GM19043 (cell line): ENCODE results near the gene PYGM.

Experiments
- ATAC-seq: cut with Tn5 transposase; IDR thresholded peaks from one replicate; pipeline ENCODE4 v1.9.1; 2021; ENCODE audit warnings: low read depth; ENCODE audit not compliant: unreplicated experiment

The PYGM gene

DNA sequence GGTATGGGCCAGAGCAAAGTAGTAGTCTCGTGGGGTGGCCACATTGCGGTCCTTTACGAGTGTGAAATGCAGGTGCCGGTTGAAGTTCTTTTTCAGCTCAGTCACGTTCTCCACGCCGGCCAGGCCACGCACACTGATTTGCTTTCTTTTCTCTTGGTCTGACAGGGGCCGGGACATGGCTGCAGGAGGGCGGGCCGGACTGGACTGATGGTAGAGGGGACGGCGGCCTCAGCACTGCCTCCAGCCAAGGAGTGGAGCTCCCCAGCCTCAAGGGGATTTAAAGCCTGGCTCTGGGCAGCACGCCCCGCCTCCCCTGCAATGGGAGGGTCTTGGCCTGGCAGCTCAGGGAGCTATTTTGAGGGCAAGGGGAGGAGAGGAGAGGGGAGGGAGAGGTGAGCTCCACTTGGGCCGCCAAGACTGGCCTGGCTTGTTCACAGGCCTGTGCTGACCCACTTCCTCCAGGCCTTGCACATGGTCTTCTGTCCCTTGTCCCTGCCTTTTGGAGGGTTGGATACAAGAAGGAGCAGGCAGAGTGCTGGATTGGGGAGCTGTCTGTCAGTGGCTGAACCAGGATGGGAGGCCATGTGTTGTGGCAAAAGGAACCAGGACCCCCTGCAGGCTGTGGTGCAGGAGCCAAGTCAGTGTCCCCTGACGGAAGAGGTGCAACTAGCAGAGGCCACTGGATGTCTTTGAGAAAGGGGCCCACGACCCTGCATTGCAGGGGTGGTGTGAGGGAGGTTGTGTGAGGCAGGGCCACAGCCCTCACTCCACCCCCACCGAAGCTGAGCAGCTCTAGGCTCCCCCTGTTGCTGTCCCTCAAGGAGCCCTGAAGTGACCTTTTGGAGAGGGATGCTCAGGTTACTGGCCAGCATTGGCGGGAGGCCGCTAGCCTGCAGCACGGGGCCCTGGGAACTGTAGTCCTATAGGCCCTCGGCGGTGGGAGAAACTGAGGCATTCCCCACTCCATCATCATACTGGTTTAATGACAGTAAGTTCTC, at the start of gene PYGM:
PYGM (minus strand) TSS at position 253 of the 998 bp plus-strand sequence; CDS start at position 177, 76 bp downstream.
- no peak for ATAC-seq

GRCh38 chr11:64805481-64805880, 45.7 kb upstream of the PYGM start:
- no peak for ATAC-seq

DNA sequence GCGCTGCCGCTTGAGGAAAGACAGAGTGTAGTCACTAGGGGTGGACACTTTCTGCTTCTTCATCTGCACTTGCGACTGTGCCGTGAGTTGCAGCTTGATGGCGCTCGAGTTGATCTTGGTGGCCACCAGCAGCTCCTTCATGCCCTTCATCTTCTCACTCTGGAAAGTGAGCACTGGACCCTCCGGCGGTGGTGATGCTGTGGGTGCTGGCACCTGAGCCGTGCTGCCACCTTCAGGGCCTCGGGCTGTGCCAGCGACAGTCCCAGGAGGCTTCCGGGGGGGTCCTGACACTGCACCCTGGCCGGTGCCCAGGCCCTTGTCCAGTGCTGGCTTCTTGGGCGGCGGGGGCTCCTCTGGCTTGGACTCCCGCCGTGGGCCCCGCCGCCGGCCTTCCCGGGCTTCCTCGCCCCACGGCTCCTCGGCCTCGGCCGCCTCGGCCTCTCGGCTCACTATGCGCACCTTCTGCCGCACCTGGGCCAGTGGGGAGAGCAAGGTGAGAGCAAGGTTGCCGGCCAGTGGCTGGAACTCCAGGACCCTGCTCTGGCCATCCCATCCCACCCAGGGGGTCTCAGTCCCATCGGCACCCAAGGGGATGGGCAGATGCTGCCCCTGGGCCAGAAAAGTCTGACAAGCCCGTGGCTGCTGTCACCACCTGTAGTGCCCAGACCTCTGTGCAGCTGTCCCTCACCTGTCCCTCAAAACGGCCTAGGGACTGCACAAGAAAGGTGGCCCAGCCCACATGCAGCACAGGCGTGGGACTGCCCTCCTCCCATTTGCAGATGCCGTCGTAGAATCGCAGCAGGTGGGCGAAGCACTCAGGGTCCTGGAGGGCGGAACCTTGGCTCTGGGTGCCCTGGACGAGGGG, 44.8 kb upstream of the PYGM start:
- ATAC-seq, result no peak

- no peak for ATAC-seq
Measured at GRCh38 chr11:64803846-64804345, 44.1 kb upstream of the PYGM start.

DNA sequence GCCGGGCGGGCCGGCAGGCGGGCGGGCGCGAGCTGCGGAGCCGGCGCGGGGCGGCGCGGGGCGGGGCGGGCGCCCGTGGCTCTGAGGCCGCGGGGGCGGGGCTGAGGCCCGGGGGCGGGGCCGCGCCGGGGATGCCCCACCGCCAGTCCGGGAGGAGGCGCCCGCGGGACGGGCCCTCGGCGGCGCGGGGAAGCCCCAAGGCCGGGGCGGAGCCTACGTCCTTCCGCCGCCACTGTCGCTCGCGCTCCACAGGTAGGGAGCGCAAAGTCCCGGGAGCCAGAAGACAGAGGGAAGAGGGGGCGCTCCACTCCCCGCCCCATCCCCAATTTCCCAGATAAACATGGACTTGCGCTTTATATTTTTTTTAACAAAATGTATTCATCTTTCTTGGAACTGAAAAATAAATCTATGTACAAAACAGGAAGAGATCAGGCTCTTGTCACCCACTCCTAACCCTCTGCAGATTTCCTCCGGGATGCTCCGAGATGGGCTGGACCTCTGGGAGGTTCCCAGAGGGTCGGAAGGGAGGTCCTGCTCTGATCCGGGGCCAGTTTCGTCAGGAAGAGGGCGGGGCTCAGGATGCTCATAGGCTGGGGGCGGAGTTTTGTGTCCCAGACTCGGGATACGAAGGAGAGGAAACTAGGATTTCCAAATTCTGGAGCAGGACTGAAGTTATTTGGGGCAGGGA, 43.5 kb upstream of the PYGM start, which contains the start of gene MAP4K2:
MAP4K2 (minus strand) TSS at position 57 of the 688 bp plus-strand sequence. CDS start 65 bp downstream, outside the sequence.
- ATAC-seq, result no peak

DNA sequence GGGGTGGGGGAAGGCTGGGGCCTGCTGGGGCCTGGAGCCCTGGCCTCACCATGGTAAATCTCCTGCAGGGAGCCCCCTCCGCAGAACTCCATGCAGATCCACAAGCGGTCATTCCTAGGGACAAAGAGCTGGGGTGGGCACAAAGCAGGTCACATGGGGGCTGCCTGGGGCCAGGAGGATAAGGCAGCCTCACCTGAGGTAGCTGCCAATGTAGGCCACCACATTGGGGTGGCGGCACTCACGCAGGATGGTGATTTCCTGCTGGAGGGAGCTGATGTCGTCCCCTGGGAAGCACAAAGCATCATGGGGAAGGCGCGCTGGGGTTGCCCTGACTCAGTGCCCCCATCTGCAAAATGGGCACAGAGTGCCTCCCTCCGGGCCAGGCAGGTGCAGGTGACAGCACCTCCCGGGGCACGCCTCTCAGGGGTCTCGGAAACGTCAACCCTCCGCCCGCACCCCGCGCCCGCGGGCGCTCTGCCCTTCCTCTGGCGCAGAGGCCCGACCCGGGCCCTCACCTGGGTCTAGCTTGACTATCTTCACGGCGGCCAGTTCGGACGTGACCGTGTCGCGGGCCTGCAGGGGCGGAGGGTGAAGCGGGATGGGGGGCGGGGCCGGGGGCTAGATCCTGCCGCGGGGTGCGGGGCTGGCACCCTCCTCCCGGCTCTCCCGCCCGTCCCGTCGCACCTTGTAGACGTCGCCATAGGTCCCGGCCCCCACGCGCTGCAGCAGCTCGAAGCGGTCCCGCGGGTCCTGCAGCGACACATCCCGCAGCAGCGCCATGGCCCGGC, 42.8 kb upstream of the PYGM start:
- ATAC-seq, result no peak

- no peak for ATAC-seq
Measured at GRCh38 chr11:64801561-64802369, 42.0 kb upstream of the PYGM start.

DNA sequence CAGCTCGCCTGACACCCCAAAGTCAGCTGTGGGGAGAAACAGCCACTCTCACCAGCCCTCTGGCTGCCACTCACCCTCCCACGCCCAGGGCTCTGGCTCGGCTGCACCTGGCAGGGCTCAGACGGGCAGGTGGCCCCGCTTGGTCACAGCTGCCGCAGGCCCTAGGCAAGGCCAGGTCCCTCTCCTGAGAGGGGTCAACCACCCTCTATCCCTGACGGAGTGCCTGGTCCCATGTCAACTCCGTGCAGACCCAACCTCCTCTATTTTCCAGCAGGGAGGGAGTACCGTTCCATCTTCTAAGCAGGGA, 41.3 kb upstream of the PYGM start:
- ATAC-seq, result no peak

- ATAC-seq, result no peak
Measured at GRCh38 chr11:64800303-64801157, 40.8 kb upstream of the PYGM start.

- no peak for ATAC-seq
Measured at GRCh38 chr11:64799623-64800302, 40.0 kb upstream of the PYGM start.

DNA sequence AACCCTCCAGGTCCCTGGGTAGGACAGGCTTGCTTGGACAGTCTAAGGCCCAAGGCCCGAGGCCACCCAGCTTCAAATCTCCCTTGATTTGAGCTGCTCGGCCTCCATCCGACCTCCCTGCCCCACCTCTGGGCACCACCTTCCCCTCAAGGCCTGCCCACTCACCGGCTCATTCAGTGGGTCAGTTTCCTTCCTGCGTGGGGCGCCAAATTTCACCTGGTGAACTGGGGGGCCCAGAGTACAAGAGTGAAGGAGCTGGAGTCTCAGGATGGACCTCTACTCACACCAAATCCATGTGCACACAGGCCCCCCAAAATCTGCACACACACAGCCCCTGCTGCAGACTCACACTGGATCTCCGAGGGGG, 39.5 kb upstream of the PYGM start:
- no peak for ATAC-seq

GRCh38 chr11:64796757-64797541, 37.2 kb upstream of the PYGM start:
- no peak for ATAC-seq

- no peak for ATAC-seq
Measured at GRCh38 chr11:64796047-64796756, 36.4 kb upstream of the PYGM start.

DNA sequence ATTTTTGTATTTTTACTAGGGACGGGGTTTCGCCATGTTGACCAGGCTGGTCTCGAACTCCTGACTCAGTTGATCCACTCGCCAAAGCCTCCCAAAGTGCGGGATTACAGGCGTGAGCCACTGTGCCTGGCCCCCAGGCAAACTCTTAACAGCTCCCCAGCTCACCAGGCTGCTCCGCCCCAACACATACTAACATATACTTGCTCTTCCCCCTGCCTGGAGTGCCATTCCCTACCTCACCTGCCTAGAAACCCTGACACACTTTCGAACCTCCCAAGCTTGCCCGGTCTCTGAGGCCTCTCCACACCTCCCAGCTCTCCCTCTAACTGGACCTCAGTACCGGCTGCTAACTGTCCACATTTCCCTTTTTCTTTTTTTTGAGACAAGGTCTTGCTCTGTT, 34.8 kb upstream of the PYGM start:
- ATAC-seq, result no peak

DNA sequence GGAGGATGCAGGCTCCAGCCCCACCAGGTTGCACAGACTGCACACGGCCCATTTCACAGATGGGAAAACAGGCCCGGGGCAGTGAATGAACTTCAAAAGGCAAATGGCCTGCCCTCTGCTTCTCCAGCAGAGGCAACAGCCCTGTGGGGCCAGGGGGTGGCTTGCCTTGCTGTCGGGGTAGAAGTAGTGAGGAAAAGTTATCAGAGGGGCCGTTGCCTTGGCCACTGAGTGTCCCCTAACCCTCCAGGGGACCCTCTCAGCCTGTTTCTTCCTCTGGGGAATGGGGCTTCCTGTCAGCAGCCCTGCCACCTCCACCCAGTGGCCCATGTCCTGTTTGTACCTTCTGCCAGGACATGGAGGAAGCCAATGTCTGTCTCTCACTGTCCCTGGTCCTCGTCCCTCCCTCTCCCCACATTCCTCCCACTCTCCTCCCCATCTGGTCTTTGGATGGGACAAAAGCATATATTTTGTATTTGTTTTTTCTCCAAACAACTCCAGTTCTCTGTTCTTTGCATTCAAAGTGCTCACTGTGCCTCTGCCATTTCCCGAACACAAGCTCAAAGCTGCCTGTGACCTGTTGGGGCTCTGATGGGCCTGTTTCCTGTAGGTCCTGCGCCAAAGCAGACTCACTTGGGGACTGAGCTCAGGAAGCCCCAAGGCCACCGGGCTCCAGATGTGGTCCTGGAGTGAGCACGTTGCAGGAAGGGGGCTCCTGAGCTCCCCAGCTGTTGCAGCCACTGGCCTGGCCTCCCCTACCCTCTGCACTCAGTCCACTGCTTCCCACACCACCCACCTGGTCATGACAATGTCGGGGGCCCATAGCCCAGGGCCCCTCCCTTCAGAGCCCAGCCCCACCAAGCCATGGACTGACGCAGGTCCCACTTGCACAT, 33.7 kb upstream of the PYGM start:
- no peak for ATAC-seq
